Measurements from ENCODE around the gene LONRF2. TPM values are rescaled to one million over a fixed set of nuclear protein-coding genes. Genes with fewer than 3 reads are reported as not detected.

LONRF2 gene
- total RNA-seq, 6 donors from 2014 or later: 3.0 to 7.9 (median 4.2) TPM

- Histone ChIP-seq H3K27me3 (no peaks in the 10 kb centered on the region), H3K9me3 (no peaks in the 10 kb centered on the region), H3K36me3 (no peaks in the 10 kb centered on the region), H3K4me3 (no peak overlapping the region), H3K27ac (no peak overlapping the region), H3K4me1 (no peaks in the 10 kb centered on the region)
- ATAC-seq (ENCODE audit: low FRiP score in 2 of 2) (peak in 1 of 2 donors; percentile 58), DNase-seq (peak in 1 of 2 donors; percentile 51)
- no peak for TF ChIP-seq CTCF (IDR thresholded peaks at IDR 0.05)
- no peak for TF ChIP-seq EP300 (IDR thresholded peaks at IDR 0.05)
- TF ChIP-seq POLR2AphosphoS5 (IDR thresholded peaks at IDR 0.05): no peak
- no peak for TF ChIP-seq POLR2A (IDR thresholded peaks at IDR 0.05)
- WGBS, 2 donors: 51 to 93% methylated on average over 4 of the region's 4 CpGs
Measured at GRCh38 chr2:100262046-100262445, 60.3 kb downstream of the LONRF2 start.

GRCh38 chr2:100260712-100261620 lies 61.3 kb downstream of the LONRF2 start:
- H3K9me3 ChIP-seq: no peaks in the 10 kb centered on the region
- no peak overlapping the region for H3K27ac ChIP-seq
- no peaks in the 10 kb centered on the region for H3K4me1 ChIP-seq
- H3K27me3 ChIP-seq: no peaks in the 10 kb centered on the region
- H3K36me3 ChIP-seq: no peaks in the 10 kb centered on the region
- ATAC-seq (ENCODE audit: low FRiP score in 2 of 2): peak in 1 of 2 donors; percentile 47
- TF ChIP-seq EP300 (IDR thresholded peaks at IDR 0.05) (no peak), CTCF (IDR thresholded peaks at IDR 0.05) (peak; percentile 36 to 80 (median 58))
- H3K4me3 ChIP-seq: no peak overlapping the region
- peak in 1 of 2 donors; percentile 41 for DNase-seq
- WGBS, 2 donors: 71 to 76% methylated on average over 15 of the region's 15 CpGs

- no peak for TF ChIP-seq CTCF (IDR thresholded peaks at IDR 0.05)
- WGBS, 2 donors: 82 to 89% methylated on average over 5 to 8 of the region's 8 CpGs
- Histone ChIP-seq H3K36me3 (no peaks in the 10 kb centered on the region), H3K4me3 (no peak overlapping the region), H3K4me1 (no peaks in the 10 kb centered on the region), H3K27ac (no peak overlapping the region), H3K9me3 (no peaks in the 10 kb centered on the region), H3K27me3 (no peaks in the 10 kb centered on the region)
- ATAC-seq (ENCODE audit: low FRiP score in 2 of 2) (no peak), DNase-seq (no peak)
Measured at GRCh38 chr2:100259106-100259505, 63.2 kb downstream of the LONRF2 start.

- Histone ChIP-seq H3K9me3 (no peaks in the 10 kb centered on the region), H3K27ac (no peak overlapping the region), H3K27me3 (no peaks in the 10 kb centered on the region), H3K36me3 (no peaks in the 10 kb centered on the region), H3K4me1 (no peaks in the 10 kb centered on the region), H3K4me3 (no peak overlapping the region)
- ATAC-seq (ENCODE audit: low FRiP score in 2 of 2) (no peak), DNase-seq (no peak)
- no peak for TF ChIP-seq POLR2AphosphoS5 (IDR thresholded peaks at IDR 0.05)
- no peak for TF ChIP-seq CTCF (IDR thresholded peaks at IDR 0.05)
- WGBS, 2 donors: 73 to 86% methylated on average over 8 to 9 of the region's 9 CpGs
Measured at GRCh38 chr2:100257939-100258338, 64.4 kb downstream of the LONRF2 start.

DNA sequence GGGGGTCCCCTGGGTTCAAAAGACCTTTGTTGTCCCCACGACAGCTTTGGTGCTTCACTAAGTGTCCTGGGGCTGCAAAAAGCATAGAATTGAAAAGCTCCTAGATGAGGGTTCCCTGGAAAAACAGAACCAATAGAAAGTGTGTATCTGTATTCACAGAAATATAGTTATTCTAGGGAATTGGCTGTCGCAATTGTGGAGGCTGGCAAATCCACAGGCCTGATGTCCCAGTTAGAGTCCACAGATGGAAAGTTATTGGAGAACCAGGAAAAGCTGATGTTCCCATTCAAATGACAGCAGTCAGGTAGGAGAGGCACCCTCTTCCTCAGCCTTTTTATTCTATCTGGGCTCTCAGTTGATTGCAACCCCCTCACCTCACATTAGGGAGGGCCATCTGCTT lies 65.5 kb downstream of the LONRF2 start:
- ATAC-seq (ENCODE audit: low FRiP score in 2 of 2): no peak
- no peak overlapping the region for H3K4me3 ChIP-seq
- WGBS, 2 donors: 84 to 94% methylated on average over 2 of the region's 2 CpGs

More for the DNA sequence above, 65.5 kb downstream of the LONRF2 start:
- Histone ChIP-seq H3K4me1 (no peaks in the 10 kb centered on the region), H3K27me3 (no peaks in the 10 kb centered on the region), H3K9me3 (no peaks in the 10 kb centered on the region), H3K36me3 (no peaks in the 10 kb centered on the region), H3K27ac (no peak overlapping the region)
- TF ChIP-seq CTCF (IDR thresholded peaks at IDR 0.05) (no peak), EP300 (IDR thresholded peaks at IDR 0.05) (no peak), POLR2AphosphoS5 (IDR thresholded peaks at IDR 0.05) (no peak), POLR2A (IDR thresholded peaks at IDR 0.05) (no peak)
- no peak for DNase-seq

All from upper lobe of left lung (tissue), 6 donors.